ENCODE results near the gene ADAMTS2.
A peak's percentile ranks its signal among the peaks of the same experiment; 100 is the strongest.

Gene ADAMTS2

DNA sequence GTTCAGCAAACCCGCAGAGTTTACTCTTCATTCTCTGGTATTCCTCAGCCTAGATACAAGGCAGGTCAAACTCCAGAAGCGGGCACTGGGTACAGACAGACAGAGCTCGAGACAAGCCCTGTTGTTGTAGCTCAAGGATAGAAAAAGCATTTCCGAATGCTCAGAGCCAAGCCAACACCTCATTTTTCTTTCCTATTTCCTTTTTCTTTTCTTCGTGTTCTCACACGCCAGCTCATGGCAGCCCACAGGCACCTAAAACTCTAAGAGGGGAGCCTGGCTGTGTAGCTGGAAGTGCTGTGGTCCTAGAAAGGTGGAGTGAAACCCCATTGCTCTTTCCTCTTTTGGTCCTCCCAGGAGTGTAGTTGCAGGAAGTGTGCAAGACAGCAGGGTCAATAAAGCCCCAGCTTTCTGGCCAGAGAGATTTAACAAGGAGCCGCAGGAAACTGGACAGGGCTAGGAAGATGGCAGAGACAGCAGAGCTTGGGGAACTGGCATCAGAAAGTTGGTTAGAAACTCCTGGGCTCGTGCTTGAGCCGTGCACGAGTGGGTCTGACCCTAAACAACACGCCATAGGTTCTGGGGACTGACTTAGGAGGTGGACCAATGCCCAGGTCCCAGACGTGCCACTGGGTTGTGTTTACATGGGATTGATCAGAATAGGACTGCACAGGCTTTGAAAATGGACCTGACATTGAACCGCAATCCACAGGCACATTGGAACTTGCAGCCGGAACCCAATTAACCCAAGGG is 41.6 kb downstream of the ADAMTS2 start:
- CTCF ChIA-PET, result no interaction called here
- Histone ChIP-seq H3K9me3 (ENCODE audit: control extremely low read depth in 1 of 5, control insufficient read depth in 4 of 5, insufficient read depth in 2 of 5, low read depth in 1 of 5, low read length in 4 of 5) (peaks cover 0 to 25% (median 7%) of the 10 kb centered on the region in 5 experiments), H3K4me1 (ENCODE audit: control extremely low read depth in 1 of 4, control insufficient read depth in 4 of 4, insufficient read depth in 4 of 4, low read length in 3 of 4) (no peaks in the 10 kb centered on the region), H3K4me3 (ENCODE audit: control insufficient read depth in 1 of 7, extremely low read depth in 1 of 7, insufficient read depth in 4 of 7, low read depth in 2 of 7, low read length in 6 of 7) (no peak overlapping the region), H3K27ac (ENCODE audit: insufficient read depth in 1 of 2, low read depth in 1 of 2, low read length in 2 of 2, poor library complexity in 1 of 2, severe bottlenecking in 2 of 2) (no peak overlapping the region), H3K36me3 (ENCODE audit: control insufficient read depth in 4 of 4, insufficient read depth in 4 of 4, low read length in 3 of 4) (no peaks in the 10 kb centered on the region), H3K27me3 (replicated peaks in 2 of 5; ENCODE audit: control insufficient read depth in 4 of 5, insufficient read depth in 5 of 5, low read length in 4 of 5) (peaks cover 0 to 4% (median 0%) of the 10 kb centered on the region in 5 experiments)
- no peak for DNase-seq
- WGBS (ENCODE audit: insufficient coverage), result 98% methylated on average over 11 of the region's 14 CpGs
- POLR2A ChIA-PET, result no interaction called here

DNA sequence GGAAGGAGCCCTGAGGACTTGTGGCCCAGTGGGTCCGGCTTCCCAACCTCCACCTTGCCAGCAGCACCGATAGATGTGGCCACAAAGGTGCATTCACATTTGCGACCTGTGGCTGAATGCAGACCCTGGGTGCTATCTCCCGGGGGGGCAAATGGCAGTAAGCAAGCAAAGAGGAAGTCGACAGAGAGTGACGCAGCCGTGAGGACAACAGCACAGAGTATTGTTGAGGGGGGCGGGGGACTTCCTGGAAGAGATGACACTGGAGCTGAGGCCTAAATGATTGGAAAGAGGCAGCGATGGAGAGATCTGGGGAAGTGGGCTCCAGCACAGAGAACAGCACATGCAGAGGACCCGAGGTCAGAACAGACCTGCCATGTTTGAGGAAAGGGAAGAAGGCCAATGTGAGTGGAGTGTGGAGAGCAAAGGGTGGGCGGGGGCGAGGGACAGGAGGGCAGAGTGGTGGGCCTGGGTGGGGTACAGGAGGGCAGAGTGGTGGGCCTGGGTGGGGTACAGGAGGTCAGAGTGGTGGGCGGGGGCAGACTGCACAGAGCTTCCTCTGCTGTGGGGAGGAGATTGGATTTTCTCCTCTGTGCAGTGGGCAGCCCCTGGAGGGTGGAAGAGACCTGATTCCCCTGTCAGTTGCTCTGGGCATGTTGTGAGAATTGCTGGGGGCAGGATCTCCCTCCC is 42.6 kb downstream of the ADAMTS2 start:
- ChIA-PET POLR2A (no interaction called here), CTCF (no interaction called here)
- Histone ChIP-seq H3K27me3 (replicated peaks in 2 of 5; ENCODE audit: control insufficient read depth in 4 of 5, insufficient read depth in 5 of 5, low read length in 4 of 5) (peaks cover 0 to 7% (median 0%) of the 10 kb centered on the region in 5 experiments), H3K36me3 (ENCODE audit: control insufficient read depth in 4 of 4, insufficient read depth in 4 of 4, low read length in 3 of 4) (no peaks in the 10 kb centered on the region), H3K4me3 (ENCODE audit: control insufficient read depth in 1 of 7, extremely low read depth in 1 of 7, insufficient read depth in 4 of 7, low read depth in 2 of 7, low read length in 6 of 7) (no peak overlapping the region), H3K27ac (ENCODE audit: insufficient read depth in 1 of 2, low read depth in 1 of 2, low read length in 2 of 2, poor library complexity in 1 of 2, severe bottlenecking in 2 of 2) (no peak overlapping the region), H3K4me1 (ENCODE audit: control extremely low read depth in 1 of 4, control insufficient read depth in 4 of 4, insufficient read depth in 4 of 4, low read length in 3 of 4) (no peaks in the 10 kb centered on the region), H3K9me3 (ENCODE audit: control extremely low read depth in 1 of 5, control insufficient read depth in 4 of 5, insufficient read depth in 2 of 5, low read depth in 1 of 5, low read length in 4 of 5) (peaks cover 0 to 25% (median 7%) of the 10 kb centered on the region in 5 experiments)
- 67% methylated on average over 12 of the region's 13 CpGs for WGBS (ENCODE audit: insufficient coverage)
- peak in 2 of 3 donors; percentile 14 to 29 for DNase-seq

DNA sequence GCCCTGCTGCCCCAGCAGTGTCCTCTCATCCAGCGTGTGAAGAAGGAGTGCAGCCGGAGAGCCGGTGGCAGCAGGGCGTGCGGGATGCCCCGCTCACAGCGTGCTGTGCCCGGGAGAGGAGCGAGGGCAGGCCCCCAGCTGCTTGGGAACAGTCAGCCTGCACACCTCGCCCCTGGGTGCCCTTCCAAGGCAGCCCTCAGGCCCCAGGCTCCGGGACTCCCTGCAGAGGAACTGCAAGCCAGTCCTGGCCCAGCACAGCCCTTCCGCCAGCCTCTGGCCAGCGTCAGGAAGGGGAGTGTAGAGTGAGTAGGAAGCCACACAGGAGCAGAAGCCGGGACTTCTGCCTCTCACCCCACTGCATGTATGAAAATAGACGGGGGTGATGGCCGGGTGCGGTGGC is 43.5 kb downstream of the ADAMTS2 start:
- 79% methylated on average over 13 of the region's 17 CpGs for WGBS (ENCODE audit: insufficient coverage)
- CTCF ChIA-PET, result no interaction called here
- H3K4me3 ChIP-seq (ENCODE audit: control insufficient read depth in 1 of 7, extremely low read depth in 1 of 7, insufficient read depth in 4 of 7, low read depth in 2 of 7, low read length in 6 of 7), result no peak overlapping the region
- peaks cover 0 to 7% (median 0%) of the 10 kb centered on the region in 5 experiments for H3K27me3 ChIP-seq (replicated peaks in 2 of 5; ENCODE audit: control insufficient read depth in 4 of 5, insufficient read depth in 5 of 5, low read length in 4 of 5)
- DNase-seq, result no peak
- no peaks in the 10 kb centered on the region for H3K4me1 ChIP-seq (ENCODE audit: control extremely low read depth in 1 of 4, control insufficient read depth in 4 of 4, insufficient read depth in 4 of 4, low read length in 3 of 4)
- POLR2A ChIA-PET, result no interaction called here
- H3K27ac ChIP-seq (ENCODE audit: insufficient read depth in 1 of 2, low read depth in 1 of 2, low read length in 2 of 2, poor library complexity in 1 of 2, severe bottlenecking in 2 of 2), result no peak overlapping the region
- H3K9me3 ChIP-seq (ENCODE audit: control extremely low read depth in 1 of 5, control insufficient read depth in 4 of 5, insufficient read depth in 2 of 5, low read depth in 1 of 5, low read length in 4 of 5), result peaks cover 0 to 25% (median 7%) of the 10 kb centered on the region in 5 experiments
- no peaks in the 10 kb centered on the region for H3K36me3 ChIP-seq (ENCODE audit: control insufficient read depth in 4 of 4, insufficient read depth in 4 of 4, low read length in 3 of 4)

DNA sequence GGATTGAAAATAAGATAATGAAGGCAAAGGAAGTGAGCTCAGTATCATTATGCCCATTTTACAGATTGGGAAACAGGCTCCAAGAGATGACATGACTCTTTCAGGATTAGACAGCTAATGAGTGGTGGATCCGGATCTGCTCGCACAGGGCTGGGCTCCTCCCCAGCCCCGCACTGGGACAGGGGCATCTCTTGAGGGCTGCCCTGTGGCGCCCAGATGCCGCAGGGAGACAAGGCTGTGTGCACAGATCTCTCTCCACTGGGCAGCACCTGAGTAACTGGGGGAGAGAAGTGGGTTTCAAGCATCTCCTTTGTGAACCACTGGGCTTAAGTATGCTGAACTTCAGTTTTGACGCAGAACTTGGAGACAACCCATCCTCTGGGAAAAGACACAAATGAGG is 43.9 kb downstream of the ADAMTS2 start:
- POLR2A ChIA-PET, result no interaction called here
- no peak for DNase-seq
- no peaks in the 10 kb centered on the region for H3K4me1 ChIP-seq (ENCODE audit: control extremely low read depth in 1 of 4, control insufficient read depth in 4 of 4, insufficient read depth in 4 of 4, low read length in 3 of 4)
- CTCF ChIA-PET, result no interaction called here
- peaks cover 0 to 25% (median 7%) of the 10 kb centered on the region in 5 experiments for H3K9me3 ChIP-seq (ENCODE audit: control extremely low read depth in 1 of 5, control insufficient read depth in 4 of 5, insufficient read depth in 2 of 5, low read depth in 1 of 5, low read length in 4 of 5)
- H3K36me3 ChIP-seq (ENCODE audit: control insufficient read depth in 4 of 4, insufficient read depth in 4 of 4, low read length in 3 of 4), result no peaks in the 10 kb centered on the region
- no peak overlapping the region for H3K27ac ChIP-seq (ENCODE audit: insufficient read depth in 1 of 2, low read depth in 1 of 2, low read length in 2 of 2, poor library complexity in 1 of 2, severe bottlenecking in 2 of 2)
- WGBS (ENCODE audit: insufficient coverage), result 100% methylated on average over 4 of the region's 6 CpGs
- H3K27me3 ChIP-seq (replicated peaks in 2 of 5; ENCODE audit: control insufficient read depth in 4 of 5, insufficient read depth in 5 of 5, low read length in 4 of 5), result peaks cover 0 to 7% (median 0%) of the 10 kb centered on the region in 5 experiments
- no peak overlapping the region for H3K4me3 ChIP-seq (ENCODE audit: control insufficient read depth in 1 of 7, extremely low read depth in 1 of 7, insufficient read depth in 4 of 7, low read depth in 2 of 7, low read length in 6 of 7)

DNA sequence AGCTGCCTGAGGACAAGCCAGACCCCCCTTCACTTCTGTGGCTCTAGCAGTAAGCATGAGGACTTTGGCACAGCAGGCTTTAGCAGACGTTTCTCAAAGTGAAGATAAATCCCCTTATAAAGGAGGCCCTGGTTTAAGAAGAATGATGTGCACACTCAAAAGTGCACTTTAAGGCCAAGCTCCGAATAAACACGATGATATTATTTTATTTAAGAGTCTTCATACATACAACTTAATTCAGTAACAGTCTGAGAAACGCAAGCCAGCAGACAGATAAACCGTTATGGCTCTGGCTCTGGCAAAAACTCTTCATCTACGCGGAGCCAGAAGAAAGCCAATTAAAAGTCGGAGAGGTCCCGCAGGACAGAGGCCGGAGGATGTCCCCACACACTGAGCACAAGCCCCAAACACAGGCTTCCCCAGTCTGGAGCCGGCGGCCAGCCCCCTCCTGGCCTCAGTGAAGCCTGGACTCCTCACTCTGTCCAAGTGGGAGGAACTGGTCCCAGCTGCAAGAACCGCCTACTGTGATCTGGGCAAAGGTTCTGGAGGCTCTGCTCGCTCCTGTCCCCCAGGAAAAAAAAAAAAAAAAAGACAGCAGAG is 44.6 kb downstream of the ADAMTS2 start:
- H3K27ac ChIP-seq (ENCODE audit: insufficient read depth in 1 of 2, low read depth in 1 of 2, low read length in 2 of 2, poor library complexity in 1 of 2, severe bottlenecking in 2 of 2), result no peak overlapping the region
- DNase-seq, result no peak
- CTCF ChIA-PET, result no interaction called here
- H3K36me3 ChIP-seq (ENCODE audit: control insufficient read depth in 4 of 4, insufficient read depth in 4 of 4, low read length in 3 of 4), result no peaks in the 10 kb centered on the region
- peaks cover 0 to 7% (median 0%) of the 10 kb centered on the region in 5 experiments for H3K27me3 ChIP-seq (replicated peaks in 2 of 5; ENCODE audit: control insufficient read depth in 4 of 5, insufficient read depth in 5 of 5, low read length in 4 of 5)
- 95% methylated on average over 12 of the region's 14 CpGs for WGBS (ENCODE audit: insufficient coverage)
- no peaks in the 10 kb centered on the region for H3K4me1 ChIP-seq (ENCODE audit: control extremely low read depth in 1 of 4, control insufficient read depth in 4 of 4, insufficient read depth in 4 of 4, low read length in 3 of 4)
- peaks cover 0 to 25% (median 7%) of the 10 kb centered on the region in 5 experiments for H3K9me3 ChIP-seq (ENCODE audit: control extremely low read depth in 1 of 5, control insufficient read depth in 4 of 5, insufficient read depth in 2 of 5, low read depth in 1 of 5, low read length in 4 of 5)
- no peak overlapping the region for H3K4me3 ChIP-seq (ENCODE audit: control insufficient read depth in 1 of 7, extremely low read depth in 1 of 7, insufficient read depth in 4 of 7, low read depth in 2 of 7, low read length in 6 of 7)
- POLR2A ChIA-PET, result no interaction called here

DNA sequence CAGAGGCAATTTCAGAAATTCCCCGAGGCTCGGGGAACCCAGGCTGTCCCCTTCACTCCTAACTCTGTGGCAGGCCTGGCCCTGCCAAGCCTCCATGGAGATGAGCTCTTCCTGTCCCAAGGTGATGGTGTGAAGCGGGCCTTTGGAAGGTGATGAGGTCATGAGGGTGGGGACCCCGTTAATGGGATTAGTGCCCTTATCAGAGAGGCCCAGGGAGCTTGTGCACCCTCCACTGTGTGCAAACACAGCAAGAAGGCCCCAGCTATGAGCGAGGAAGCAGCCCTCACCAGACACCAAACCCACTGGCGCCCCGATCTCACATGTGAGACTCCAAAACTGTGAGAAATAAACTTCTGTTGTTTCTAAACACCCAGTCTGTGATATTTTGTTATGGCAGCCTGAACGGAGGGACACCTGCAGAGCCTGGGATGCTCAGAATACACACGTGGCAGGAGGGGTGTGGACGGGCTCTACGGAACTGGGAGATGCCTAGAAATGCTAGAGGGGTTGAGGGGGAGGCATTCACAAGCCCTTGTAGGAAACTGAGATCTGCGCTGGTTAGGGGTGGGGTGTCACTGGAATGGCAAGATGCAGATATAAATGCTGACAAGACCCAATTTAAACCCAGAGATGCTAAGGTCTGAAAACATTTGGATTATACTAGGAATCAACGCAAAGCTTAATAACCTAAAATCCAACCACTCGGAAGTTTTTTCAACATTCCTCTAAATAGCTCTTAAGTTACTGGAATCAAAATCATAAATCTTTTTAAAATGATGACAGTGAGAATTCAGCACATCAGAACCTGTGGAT is 46.9 kb downstream of the ADAMTS2 start:
- H3K27ac ChIP-seq (ENCODE audit: insufficient read depth in 1 of 2, low read depth in 1 of 2, low read length in 2 of 2, poor library complexity in 1 of 2, severe bottlenecking in 2 of 2), result no peak overlapping the region
- no peak overlapping the region for H3K4me3 ChIP-seq (ENCODE audit: control insufficient read depth in 1 of 7, extremely low read depth in 1 of 7, insufficient read depth in 4 of 7, low read depth in 2 of 7, low read length in 6 of 7)
- DNase-seq, result no peak
- H3K36me3 ChIP-seq (ENCODE audit: control insufficient read depth in 4 of 4, insufficient read depth in 4 of 4, low read length in 3 of 4), result no peaks in the 10 kb centered on the region
- 96% methylated on average over 11 of the region's 14 CpGs for WGBS (ENCODE audit: insufficient coverage)
- no peaks in the 10 kb centered on the region for H3K4me1 ChIP-seq (ENCODE audit: control extremely low read depth in 1 of 4, control insufficient read depth in 4 of 4, insufficient read depth in 4 of 4, low read length in 3 of 4)
- POLR2A ChIA-PET, result interaction anchor here (0.6 kb wide), 1 partner anchor 10 kb away, joined by 3 read pairs; no protein-coding TSS in a partner anchor
- H3K9me3 ChIP-seq (ENCODE audit: control extremely low read depth in 1 of 5, control insufficient read depth in 4 of 5, insufficient read depth in 2 of 5, low read depth in 1 of 5, low read length in 4 of 5), result peaks cover 0 to 13% (median 0%) of the 10 kb centered on the region in 5 experiments
- CTCF ChIA-PET, result no interaction called here
- peaks cover 0 to 7% (median 0%) of the 10 kb centered on the region in 5 experiments for H3K27me3 ChIP-seq (replicated peaks in 2 of 5; ENCODE audit: control insufficient read depth in 4 of 5, insufficient read depth in 5 of 5, low read length in 4 of 5)

Measured in common myeloid progenitor, CD34-positive (primary cell).